A204.1 (cell line): Measurements from ENCODE around the gene SLC25A36.
"Not testable (repeated sequence)": the region's sequence is repeated elsewhere in the genome, so short reads cannot be mapped to it uniquely, and the experiment has no call there.

Source experiments
- FAIRE-seq: peaks from 2 replicates; lab custom pipeline; 2012; peaks lifted over from hg19 to GRCh38; lab: Jason Lieb, UNC

The SLC25A36 gene

GRCh38 chr3:140995881-140996280 lies 54.2 kb downstream of the SLC25A36 start:
- FAIRE-seq: no peak

DNA sequence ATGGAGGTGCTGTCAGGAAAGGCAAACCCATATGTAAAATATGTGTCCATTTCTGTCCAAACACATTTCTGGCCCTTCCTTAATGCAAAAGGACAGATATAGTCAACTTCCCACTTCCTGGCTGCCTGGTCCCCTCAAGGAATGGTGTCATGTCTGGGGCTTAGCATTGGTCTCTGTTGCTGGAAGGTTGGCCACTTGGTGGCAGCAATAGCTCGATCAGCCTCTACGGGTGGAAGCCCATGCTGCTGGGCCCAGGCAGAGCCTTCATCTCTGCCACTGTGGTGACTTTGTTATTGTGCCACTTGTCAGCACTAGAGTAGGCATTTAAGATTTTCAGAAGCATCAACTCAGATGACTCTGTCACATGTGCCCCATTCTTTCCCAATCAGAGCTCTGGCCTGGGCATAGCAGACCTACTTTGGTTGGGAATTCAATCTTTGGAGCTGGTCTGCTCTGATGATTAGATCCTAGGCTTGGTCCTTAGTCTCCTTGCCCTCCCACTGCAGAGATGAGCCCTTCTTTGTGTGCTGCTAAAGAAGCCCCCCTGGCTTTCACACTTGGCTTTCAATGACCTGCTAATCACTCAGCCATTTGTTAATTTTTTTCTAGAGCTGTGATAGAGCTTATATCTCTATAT lies 58.5 kb downstream of the SLC25A36 start:
- FAIRE-seq: peak; percentile 39

GRCh38 chr3:141000686-141001085 lies 59.0 kb downstream of the SLC25A36 start:
- no peak for FAIRE-seq

DNA sequence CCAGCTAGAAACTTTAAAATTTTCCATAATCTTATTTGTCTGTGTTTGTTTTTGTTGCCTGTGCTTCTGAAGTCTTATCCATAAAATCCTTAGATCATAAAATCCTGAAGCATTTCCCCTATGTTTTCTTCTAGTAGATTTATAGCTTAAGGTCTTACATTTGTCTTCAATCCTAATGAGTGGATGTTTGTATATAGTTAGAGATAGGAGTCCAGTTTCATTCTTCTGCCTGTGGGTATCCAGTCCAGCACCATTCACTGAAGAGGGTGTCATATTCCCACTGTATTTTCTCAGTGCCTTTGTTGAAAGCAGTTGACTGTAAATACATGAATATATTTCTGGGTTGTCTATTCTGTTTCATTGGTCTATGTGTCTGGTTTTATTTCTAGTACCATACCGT lies 64.7 kb downstream of the SLC25A36 start:
- no peak for FAIRE-seq

DNA sequence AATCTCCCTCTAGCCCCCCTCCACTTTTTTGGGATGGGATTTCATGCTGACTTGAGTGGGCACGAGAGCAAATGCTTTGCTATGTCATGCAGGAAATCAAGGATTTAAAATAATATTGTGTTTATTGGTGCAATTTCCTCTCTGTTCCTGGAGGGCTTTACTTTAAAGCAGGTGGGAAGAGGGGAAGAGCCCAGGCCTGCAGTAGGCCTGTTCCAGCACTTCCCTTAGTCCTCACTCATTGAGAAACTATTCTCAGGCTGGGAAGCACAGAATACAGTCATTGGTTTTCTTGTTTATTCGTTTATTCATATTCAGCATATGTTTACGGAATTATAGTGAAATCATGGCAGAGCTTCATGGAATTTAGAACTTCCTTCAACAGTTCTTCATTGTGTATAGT lies 67.9 kb downstream of the SLC25A36 start:
- FAIRE-seq: no peak

DNA sequence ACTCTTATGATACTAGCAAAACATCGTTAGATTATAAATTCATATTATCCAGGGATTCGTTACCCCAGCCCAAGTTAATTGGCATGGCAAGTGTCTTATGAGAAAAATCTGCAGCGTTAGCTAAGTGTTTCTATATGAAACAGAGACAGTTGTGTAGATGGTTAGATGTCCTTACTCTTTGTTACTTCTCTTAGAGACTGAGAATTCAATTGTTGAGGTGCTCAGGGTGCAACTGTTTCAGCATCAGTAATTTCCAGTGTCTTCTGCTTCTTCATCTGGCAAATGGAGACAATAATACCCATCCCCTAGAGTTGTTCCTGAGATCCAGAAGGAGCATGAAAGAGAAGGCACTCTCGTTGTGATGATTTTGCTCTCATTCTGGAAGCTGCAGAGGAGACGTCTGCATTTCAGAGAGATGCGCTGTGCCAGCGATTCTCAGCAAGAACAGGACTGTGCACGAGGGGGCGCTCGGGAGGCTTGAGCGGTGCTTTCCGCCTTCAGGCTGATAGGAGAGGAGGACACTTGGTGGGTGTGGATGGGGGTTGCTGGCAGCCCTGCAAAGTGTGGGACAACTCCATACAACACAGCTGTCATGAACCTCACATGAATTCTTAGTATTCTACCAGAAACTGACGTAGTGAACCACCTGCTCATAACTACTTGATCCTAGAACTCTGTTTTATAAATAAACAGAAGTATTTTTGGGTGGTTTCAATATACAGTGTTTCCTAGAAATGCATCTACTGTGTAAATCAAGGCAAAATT lies 69.8 kb downstream of the SLC25A36 start:
- FAIRE-seq: no peak

DNA sequence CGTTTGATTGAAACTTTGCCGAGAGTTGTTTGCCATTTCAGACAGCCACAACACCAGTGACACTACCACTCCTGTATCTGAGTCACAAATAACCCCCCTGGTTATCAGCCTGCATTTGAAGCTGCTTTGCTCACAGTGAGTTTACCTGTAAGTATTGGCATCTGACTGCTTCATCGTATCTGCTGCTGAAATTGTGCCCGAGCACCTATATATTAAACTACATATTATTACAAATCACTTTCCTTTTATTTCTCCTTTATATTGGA lies 70.3 kb downstream of the SLC25A36 start:
- no peak for FAIRE-seq

GRCh38 chr3:141012571-141012970 lies 70.9 kb downstream of the SLC25A36 start:
- FAIRE-seq: no peak

DNA sequence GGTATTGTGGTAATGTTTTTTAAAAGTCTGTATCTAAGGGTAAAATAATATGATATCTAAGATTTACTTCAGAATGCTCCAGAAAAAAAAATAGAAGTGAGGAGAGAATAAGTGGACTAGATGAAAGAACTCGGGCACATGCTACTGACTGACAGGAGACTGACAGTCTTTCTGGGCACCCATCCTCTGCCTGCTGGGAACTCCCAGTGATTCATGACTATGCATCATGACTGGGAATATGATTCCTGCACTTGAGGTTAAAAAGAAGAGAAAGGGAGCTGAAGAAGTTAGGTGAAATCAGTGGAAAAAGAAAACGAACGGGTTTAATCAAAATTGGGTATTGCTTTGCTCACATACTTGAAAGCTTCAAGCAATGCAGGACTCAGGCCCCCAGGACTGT lies 73.8 kb downstream of the SLC25A36 start:
- FAIRE-seq: no peak

DNA sequence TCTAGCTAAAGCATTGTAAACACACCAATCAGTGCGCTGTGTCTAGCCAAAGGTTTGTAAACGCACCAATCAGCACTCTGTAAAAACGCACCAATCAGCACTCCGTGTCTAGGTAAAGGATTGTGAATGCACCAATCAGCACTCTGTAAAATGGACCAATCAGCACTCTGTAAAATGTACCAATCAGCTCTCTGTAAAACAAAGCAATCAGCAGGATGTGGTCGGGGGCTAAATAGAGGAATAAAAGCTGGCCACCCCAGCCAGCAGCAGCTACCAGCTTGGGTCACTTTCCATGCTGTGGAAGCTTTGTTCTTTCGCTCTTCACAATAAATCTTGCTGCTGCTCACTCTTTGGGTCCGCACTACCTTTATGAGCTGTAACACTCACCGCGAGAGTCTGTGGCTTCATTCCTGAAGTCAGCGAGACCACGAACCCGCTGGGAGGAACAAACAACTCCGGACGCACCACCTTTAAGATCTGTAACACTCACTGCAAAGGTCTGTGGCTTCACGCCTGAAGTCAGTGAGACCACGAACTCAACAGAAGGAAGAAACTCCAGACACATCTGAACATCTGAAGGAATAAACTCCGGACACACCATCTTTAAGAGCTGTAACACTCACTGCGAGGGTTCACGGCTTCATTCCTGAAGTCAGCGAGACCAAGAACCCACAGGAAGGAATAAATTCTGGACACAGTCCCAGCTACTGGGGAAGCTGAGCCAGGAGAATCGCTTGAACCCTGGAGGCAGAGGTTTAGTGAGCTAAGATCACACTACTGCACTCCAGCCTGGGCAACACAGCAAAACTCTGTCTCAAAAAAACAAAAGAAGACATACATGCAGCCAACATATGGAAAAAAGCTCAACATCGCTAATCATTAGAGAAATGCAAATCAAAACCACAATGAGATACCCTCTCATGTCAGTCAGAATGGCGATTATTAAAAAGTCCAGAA lies 76.0 kb downstream of the SLC25A36 start:
- FAIRE-seq: not testable (repeated sequence)

DNA sequence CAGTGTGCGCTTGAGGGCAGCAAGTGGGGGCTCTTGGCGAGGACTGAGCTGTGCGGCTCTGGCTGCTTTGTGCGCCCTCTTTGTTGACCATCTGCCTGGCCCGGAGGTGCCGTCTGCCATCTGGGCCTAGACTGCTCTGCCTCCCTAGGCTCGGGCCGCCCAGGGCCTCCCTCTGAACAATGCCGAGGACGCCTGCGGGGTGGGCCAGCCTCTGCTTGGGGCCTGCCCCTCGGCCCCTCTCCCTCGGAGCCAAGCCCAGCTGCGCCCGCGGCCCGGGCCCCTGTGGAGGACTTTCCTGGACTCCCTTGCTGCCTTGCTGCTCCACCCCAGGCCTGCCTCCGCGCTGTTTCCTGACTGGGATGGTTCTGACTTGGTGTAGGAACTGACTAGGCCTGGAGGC lies 77.6 kb downstream of the SLC25A36 start:
- FAIRE-seq: no peak

DNA sequence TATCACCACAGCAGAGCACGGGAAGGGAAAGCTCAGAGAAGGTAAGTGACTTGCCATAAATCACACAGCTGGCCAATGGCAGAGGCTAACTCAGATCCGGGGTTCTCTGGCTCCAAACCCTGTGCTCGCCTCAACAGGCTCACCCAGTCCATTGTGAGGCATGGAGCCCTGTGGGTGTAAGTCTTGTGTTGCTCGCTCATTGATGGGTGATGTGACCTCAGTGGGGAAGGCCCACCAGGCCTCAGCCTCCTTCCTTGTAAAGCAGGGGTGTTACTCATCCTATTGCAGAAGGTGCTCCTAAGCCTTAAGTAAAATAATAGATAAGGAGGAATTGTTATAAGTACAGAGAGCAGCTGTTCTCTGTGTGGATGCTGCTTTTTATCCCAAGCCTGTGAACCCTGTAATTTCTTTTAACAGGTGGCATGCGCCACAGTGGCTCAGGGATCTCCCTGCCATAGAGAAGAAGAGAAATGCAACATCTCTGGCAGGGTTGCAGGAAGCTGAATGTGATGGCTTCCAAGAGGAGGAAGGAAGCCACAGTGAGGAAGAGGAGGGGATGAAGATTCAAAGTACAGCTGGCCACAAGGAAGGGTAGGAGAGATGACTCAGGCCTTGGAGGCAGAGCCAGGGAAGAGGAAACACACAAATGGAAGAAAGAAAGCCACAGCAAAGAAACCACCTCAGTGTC lies 78.7 kb downstream of the SLC25A36 start:
- FAIRE-seq: no peak

DNA sequence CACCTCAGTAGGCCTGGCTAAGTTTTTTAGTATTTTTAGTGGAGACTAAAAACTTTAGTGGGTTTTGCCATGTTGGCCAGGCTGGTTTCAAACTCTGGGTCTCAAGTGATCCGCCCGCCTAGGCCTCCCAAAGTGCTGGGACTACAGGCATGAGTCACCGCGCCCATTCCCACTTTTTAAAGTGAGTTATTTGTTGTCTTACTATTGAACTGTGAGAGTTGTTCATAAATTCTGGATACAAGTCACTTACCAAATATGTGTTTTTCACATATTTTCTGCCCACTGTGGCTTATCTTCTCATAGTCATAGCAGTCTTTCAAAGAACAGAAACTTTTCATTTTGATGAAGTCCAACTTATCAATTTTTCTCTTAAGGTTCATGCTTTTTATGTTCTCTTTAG lies 79.6 kb downstream of the SLC25A36 start:
- FAIRE-seq: no peak
